Measurements from ENCODE around the gene AKIRIN2. TPM values are rescaled to one million over a fixed set of nuclear protein-coding genes. Genes with fewer than 3 reads are reported as not detected.

AKIRIN2 gene
- polyA plus RNA-seq, 1 of the 3 experiments (the other 2 are of a cell fraction), result 19.0 TPM

DNA sequence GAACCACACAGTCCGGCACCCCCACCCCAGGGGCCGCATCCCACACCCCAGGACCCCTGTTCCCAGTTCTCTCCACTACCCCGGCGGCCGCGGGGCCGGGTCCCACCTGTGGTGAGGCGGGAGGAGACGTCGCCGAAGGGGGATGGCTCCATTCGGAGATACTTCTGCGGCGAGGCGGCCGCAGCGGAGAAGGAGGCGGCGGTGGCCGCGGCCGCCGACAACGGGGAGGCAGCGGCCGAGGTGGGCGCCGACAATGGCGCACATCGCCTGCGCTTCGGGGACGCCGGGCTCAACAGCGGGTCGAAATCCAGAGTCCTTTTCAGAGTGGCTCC lies 723 bp downstream of the AKIRIN2 start (continued):
- TF ChIP-seq, protein P1, sequence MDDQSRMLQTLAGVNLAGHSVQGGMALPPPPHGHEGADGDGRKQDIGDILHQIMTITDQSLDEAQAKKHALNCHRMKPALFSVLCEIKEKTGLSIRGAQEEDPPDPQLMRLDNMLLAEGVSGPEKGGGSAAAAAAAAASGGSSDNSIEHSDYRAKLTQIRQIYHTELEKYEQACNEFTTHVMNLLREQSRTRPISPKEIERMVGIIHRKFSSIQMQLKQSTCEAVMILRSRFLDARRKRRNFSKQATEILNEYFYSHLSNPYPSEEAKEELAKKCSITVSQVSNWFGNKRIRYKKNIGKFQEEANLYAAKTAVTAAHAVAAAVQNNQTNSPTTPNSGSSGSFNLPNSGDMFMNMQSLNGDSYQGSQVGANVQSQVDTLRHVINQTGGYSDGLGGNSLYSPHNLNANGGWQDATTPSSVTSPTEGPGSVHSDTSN (IDR thresholded peaks at IDR 0.05), result no peak
- TF ChIP-seq RFX5 (IDR thresholded peaks at IDR 0.05; ENCODE audit: low read length), result no peak

DNA sequence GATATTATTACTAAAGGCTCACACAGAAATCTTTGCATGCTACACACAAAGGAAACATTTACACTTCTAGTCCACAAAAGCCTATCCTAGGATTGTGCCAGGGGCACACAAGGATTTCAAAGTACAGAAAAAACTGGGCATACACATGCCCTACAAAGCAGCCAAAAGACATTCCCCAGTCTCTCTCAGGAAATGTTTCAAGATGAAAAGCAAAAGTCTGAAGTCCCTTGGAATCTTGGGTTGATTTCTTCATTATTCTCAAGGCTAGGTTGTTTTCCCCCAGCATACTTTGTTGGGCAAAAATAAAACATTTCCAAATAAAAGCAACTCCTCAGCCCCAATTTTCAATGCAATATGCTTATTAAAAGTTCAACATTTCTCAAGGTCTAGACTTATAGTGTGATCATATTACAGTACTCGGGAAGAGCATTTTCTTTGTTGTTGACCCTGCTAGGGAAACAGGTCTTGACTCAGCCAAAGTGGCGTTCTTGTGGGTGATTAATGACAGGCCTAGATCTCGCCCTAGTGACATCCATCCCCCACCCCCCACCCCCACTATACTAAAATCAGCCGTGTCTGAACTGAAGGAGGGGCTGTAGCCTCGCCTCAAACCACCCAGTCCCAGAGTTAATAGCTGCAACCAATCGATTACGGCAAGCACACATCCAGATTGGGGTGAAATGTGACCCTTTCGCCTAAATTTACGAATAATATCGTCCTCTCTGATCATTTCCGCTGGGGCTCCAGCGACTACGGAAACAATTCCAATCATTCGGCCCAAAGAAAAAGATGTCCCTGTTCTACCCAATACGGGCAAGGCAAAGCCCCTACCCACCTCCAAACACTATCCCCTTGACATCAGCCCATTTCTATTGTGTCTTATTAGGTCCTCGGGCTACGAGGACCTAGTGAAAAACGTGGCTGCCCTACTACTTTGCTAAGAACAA lies 1.4 kb downstream of the AKIRIN2 start:
- POLR2A ChIA-PET, result interaction anchor here (0.6 kb wide), 1 partner anchor 1380 kb away, joined by 4 read pairs; the partner anchor contains the start of gene PNRC1
- H3K36me3 ChIP-seq (replicated peaks in 1 of 2; ENCODE audit: control insufficient read depth in 1 of 2, insufficient read depth in 2 of 2, low read length in 1 of 2), result peaks cover 0 to 6% of the 10 kb centered on the region in 2 experiments
- H3K27me3 ChIP-seq (ENCODE audit: insufficient read depth), result no peaks in the 10 kb centered on the region
- peak overlapping the region; percentile 93 to 98 for H3K4me3 ChIP-seq (ENCODE audit: low read depth in 2 of 2, low read length in 1 of 2)
- H3F3A ChIP-seq (replicated peaks; ENCODE audit: insufficient read depth), result peaks cover 56% of the 10 kb centered on the region
- TF ChIP-seq CHD2 (IDR thresholded peaks at IDR 0.05; ENCODE audit: low read length, partially characterized antibody) (peak; percentile 60), RFX5 (IDR thresholded peaks at IDR 0.05; ENCODE audit: low read length) (no peak), RXRA (IDR thresholded peaks at IDR 0.05; ENCODE audit: borderline replicate concordance, low read depth) (peak; percentile 55; the same call in 1 of the 2 replicates), SIN3A (IDR thresholded peaks at IDR 0.05; ENCODE audit: borderline replicate concordance, low read depth, low read length) (peak; percentile 66; the same call in 1 of the 2 replicates), GABPA (IDR thresholded peaks at IDR 0.05; ENCODE audit: low read depth) (no peak), TCF12 (IDR thresholded peaks at IDR 0.05) (peak; percentile 45; the same call in 1 of the 2 replicates), POLR2AphosphoS5 (IDR thresholded peaks at IDR 0.05; ENCODE audit: low read depth, low read length) (no peak), RAD21 (IDR thresholded peaks at IDR 0.05; ENCODE audit: low read length) (peak; percentile 41), FOXJ3 (CRISPR knock-in tag; IDR thresholded peaks at IDR 0.05) (no peak)
- TF ChIP-seq, protein P1 (IDR thresholded peaks at IDR 0.05), result peak; percentile 89
- TF ChIP-seq, protein P2, sequence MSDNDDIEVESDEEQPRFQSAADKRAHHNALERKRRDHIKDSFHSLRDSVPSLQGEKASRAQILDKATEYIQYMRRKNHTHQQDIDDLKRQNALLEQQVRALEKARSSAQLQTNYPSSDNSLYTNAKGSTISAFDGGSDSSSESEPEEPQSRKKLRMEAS (IDR thresholded peaks at IDR 0.05; ENCODE audit: low read depth), result 0 out of 2 replicates have a peak, but pooled peaks have one; percentile 43
- H3K27ac ChIP-seq (ENCODE audit: low read depth in 2 of 2, low read length in 1 of 2), result peak overlapping the region; percentile 92 to 97
- CTCF ChIA-PET, result interaction anchor here (0.7 to 1.0 kb wide), 2 partner anchors 26 to 45 kb away, joined by 3 read pairs; no protein-coding TSS in a partner anchor
- peaks cover 10 to 17% of the 10 kb centered on the region in 2 experiments for H3K4me1 ChIP-seq (ENCODE audit: control insufficient read depth in 1 of 2, insufficient read depth in 2 of 2, low read depth in 1 of 2, low read length in 1 of 2)
- DNase-seq, result peak; percentile 69
- H3K9me3 ChIP-seq, result no peaks in the 10 kb centered on the region
- no peak overlapping the region for H2AFZ ChIP-seq (ENCODE audit: low read depth)
- peaks cover 50% of the 10 kb centered on the region for H4K20me1 ChIP-seq (ENCODE audit: insufficient read depth)
- WGBS (ENCODE audit: low lambda C conversion rate), result under 1% methylated on average over 18 of the region's 18 CpGs
- peak overlapping the region; percentile 77 for H3K4me2 ChIP-seq
- peaks cover 63% of the 10 kb centered on the region for H3K79me2 ChIP-seq (ENCODE audit: insufficient read depth)
- no peaks in the 10 kb centered on the region for H3K9me2 ChIP-seq
- peak overlapping the region; percentile 96 for H3K9ac ChIP-seq

Data from SK-N-SH (cell line).